Prostate gland (tissue), 2 donors: ENCODE measurements around the gene IL17F. TPM values are rescaled to one million over a fixed set of nuclear protein-coding genes. Genes with fewer than 3 reads are reported as not detected.

Experiments used
- DNase-seq: peaks from one replicate; pipeline ENCODE4 v3.0.0-alpha.2; 2019; ENCODE audit warnings: low spot score
- H3K27ac ChIP-seq, 2 donors: fragments of 200-600 bp; sonication (generic); 2 replicates each; pipeline ENCODE4 v1.5.1; 2017 to 2019
- H3K27me3 ChIP-seq: fragments of 200-600 bp; sonication (generic); replicated peaks from 2 replicates; pipeline ENCODE4 v1.5.1; 2019; ENCODE audit not compliant: insufficient read depth
- H3K36me3 ChIP-seq, 2 donors: fragments of 200-600 bp; sonication (generic); 1 replicate in 1 of 2; 2 replicates in 1 of 2; pipeline versions ENCODE4 v1.5.1 to v1.8.1; 2017 to 2019
- H3K4me1 ChIP-seq: fragments of 200-600 bp; sonication (generic); replicated peaks from 2 replicates; pipeline ENCODE4 v1.5.1; 2019
- H3K4me3 ChIP-seq, 2 donors: fragments of 200-600 bp; sonication (generic); 2 replicates each; pipeline ENCODE4 v1.5.1; 2017 to 2019
- H3K9me3 ChIP-seq: fragments of 200-600 bp; sonication (generic); 2 replicates; pipeline ENCODE4 v1.5.1; 2017
- CTCF ChIP-seq, 4 experiments: fragments of 200-600 bp in 2 of 4; fragments of 450-650 bp in 2 of 4; sonication (generic) in 2 of 4; IDR thresholded peaks; 1 replicate in 3 of 4; 2 replicates in 1 of 4; pipeline ENCODE4 v1.5.1; 2016 to 2019; ENCODE audit warnings: antibody characterized with exemption in 4 of 4, mild to moderate bottlenecking in 2 of 4, moderate library complexity in 2 of 4
- POLR2A ChIP-seq: fragments of 450-650 bp; IDR thresholded peaks from one replicate; pipeline ENCODE4 v1.6.1; 2016; ENCODE audit warnings: antibody characterized with exemption, mild to moderate bottlenecking
- POLR2AphosphoS5 ChIP-seq: sonication (generic); formaldehyde crosslinking; IDR thresholded peaks from one replicate; pipeline ENCODE4 v1.6.1; 2017; ENCODE audit warnings: antibody characterized with exemption
- WGBS: methylation state at CpG from one replicate; pipeline ENCODE4 v1.1.5; 2018; 5-methylcytosine and 5-hydroxymethylcytosine counted together
- intact Hi-C: fragments of 100-400 bp; cut with DNase I; formaldehyde crosslinking; loops from one replicate; pipeline ENCODE4 v1.14.2; 2022
- total RNA-seq, 2 donors: library from RNA; depleted of rRNA; stranded (reverse); fragments of >200 nt; gene quantifications; one replicate each; pipeline ENCODE4 v1.1.0, GENCODE V29; 2016

Gene IL17F
- total RNA-seq, 2 donors from 2014 or later, result not detected

GRCh38 chr6:52276130-52276529, 31.8 kb upstream of the IL17F start:
- H3K27me3 ChIP-seq, result no peaks in the 10 kb centered on the region
- no peak for DNase-seq
- H3K27ac ChIP-seq, result no peak overlapping the region
- H3K4me1 ChIP-seq, result no peaks in the 10 kb centered on the region
- intact Hi-C loops, result no loop called here
- WGBS, result 89% methylated on average over 10 of the region's 10 CpGs
- TF ChIP-seq CTCF (IDR thresholded peaks at IDR 0.05), result no peak
- no peak for TF ChIP-seq POLR2AphosphoS5
- no peak for TF ChIP-seq POLR2A
- no peak overlapping the region for H3K4me3 ChIP-seq
- no peaks in the 10 kb centered on the region for H3K36me3 ChIP-seq
- H3K9me3 ChIP-seq, result no peaks in the 10 kb centered on the region

- TF ChIP-seq CTCF (IDR thresholded peaks at IDR 0.05) (no peak), POLR2A (no peak), POLR2AphosphoS5 (no peak)
- no peaks in the 10 kb centered on the region for H3K27me3 ChIP-seq
- DNase-seq, result no peak
- H3K27ac ChIP-seq, result no peak overlapping the region
- intact Hi-C loops, result no loop called here
- H3K36me3 ChIP-seq, result no peaks in the 10 kb centered on the region
- 87% methylated on average over 9 of the region's 9 CpGs for WGBS
- H3K4me3 ChIP-seq, result no peak overlapping the region
- no peaks in the 10 kb centered on the region for H3K9me3 ChIP-seq
- H3K4me1 ChIP-seq, result no peaks in the 10 kb centered on the region
These were observed 27.7 kb upstream of the IL17F start for GRCh38 chr6:52271852-52272460.

GRCh38 chr6:52263709-52264540, 19.6 kb upstream of the IL17F start:
- intact Hi-C loops, result loop anchor here (10.0 kb wide), 2 partner anchors 99 to 159 kb away; no protein-coding TSS in a partner anchor
- DNase-seq, result peak; percentile 21
- WGBS, result 52% methylated on average over 11 of the region's 11 CpGs
- H3K27ac ChIP-seq, result no peak overlapping the region
- H3K9me3 ChIP-seq, result no peaks in the 10 kb centered on the region
- H3K4me1 ChIP-seq, result no peaks in the 10 kb centered on the region
- H3K27me3 ChIP-seq, result no peaks in the 10 kb centered on the region
- peak; percentile 29 to 73 (median 68) for TF ChIP-seq CTCF (IDR thresholded peaks at IDR 0.05)
- no peak for TF ChIP-seq POLR2AphosphoS5
- no peak overlapping the region for H3K4me3 ChIP-seq
- H3K36me3 ChIP-seq, result no peaks in the 10 kb centered on the region

- no peak overlapping the region for H3K27ac ChIP-seq
- no peak overlapping the region for H3K4me3 ChIP-seq
- H3K9me3 ChIP-seq, result no peaks in the 10 kb centered on the region
- no peaks in the 10 kb centered on the region for H3K27me3 ChIP-seq
- no peak for TF ChIP-seq POLR2AphosphoS5
- DNase-seq, result no peak
- H3K36me3 ChIP-seq, result no peaks in the 10 kb centered on the region
- H3K4me1 ChIP-seq, result no peaks in the 10 kb centered on the region
- intact Hi-C loops, result loop anchor here (10.0 kb wide), 2 partner anchors 98 to 158 kb away; no protein-coding TSS in a partner anchor
- WGBS, result 92% methylated on average over 9 of the region's 9 CpGs
These were observed 18.5 kb upstream of the IL17F start for GRCh38 chr6:52262620-52263344.

GRCh38 chr6:52261229-52261628, 16.9 kb upstream of the IL17F start:
- no peaks in the 10 kb centered on the region for H3K9me3 ChIP-seq
- DNase-seq, result no peak
- H3K27me3 ChIP-seq, result no peaks in the 10 kb centered on the region
- no peaks in the 10 kb centered on the region for H3K4me1 ChIP-seq
- TF ChIP-seq POLR2A (no peak), POLR2AphosphoS5 (no peak), CTCF (IDR thresholded peaks at IDR 0.05) (no peak)
- no peaks in the 10 kb centered on the region for H3K36me3 ChIP-seq
- WGBS, result 74% methylated on average over 6 of the region's 6 CpGs
- H3K4me3 ChIP-seq, result no peak overlapping the region
- intact Hi-C loops, result loop anchor here (10.0 kb wide), 2 partner anchors 96 to 156 kb away; no protein-coding TSS in a partner anchor
- H3K27ac ChIP-seq, result no peak overlapping the region
